ENCODE measurements around the gene CLSTN2. TPM values are rescaled to one million over a fixed set of nuclear protein-coding genes. Genes with fewer than 3 reads are reported as not detected.

Gene CLSTN2
- total and polyA plus RNA-seq, 2 donors from 2014 or later, result 2.0 to 12.0 TPM

DNA sequence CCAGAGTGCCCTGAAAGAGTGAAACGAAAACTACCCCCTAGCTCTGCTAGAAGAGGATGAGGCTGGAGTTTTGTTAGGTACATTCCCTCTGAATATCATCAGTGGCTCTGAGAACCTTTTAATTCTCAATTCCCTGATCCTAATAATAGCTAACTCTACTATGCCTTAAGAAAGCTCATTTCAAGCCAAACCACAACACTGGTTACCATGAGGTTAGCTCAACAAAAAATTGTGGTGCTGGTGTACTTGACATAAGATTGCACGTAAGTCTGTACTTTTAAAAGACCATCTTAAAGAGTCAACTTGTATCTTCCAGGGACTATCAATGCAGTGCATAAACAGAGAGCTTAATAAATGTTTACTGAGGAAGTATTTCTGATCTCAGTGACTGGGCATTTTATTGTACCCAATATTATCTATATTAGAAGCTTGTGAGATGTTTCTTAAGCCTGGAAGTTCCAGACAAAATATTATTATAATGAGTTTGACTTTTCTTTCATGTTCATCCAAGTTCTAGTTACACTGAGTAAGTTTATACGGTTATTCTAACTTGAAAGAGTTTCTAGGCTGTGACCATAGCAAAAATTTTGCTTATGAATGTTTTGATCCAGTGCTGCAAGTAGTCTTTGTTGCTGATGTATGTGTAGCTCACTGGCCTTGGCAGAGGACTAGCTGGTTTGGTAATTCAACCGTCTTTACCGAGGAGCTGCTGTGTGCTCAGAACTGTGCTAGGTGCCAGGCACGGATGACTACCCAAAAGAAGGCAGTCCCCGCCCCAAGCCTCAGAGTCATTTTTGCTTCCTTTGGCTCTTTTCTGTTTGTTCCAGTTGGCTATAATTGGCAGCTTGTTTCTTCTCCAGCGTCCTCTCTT lies 408.5 kb downstream of the CLSTN2 start:
- Histone ChIP-seq H3K9me3 (ENCODE audit: control insufficient read depth in 2 of 3, insufficient read depth in 1 of 3, low read length in 3 of 3) (no peaks in the 10 kb centered on the region), H3K36me3 (ENCODE audit: control insufficient read depth in 2 of 3, insufficient read depth in 3 of 3, low read length in 3 of 3) (no peaks in the 10 kb centered on the region), H3K27ac (ENCODE audit: low read depth in 2 of 2, low read length in 2 of 2) (no peak overlapping the region), H3K4me1 (ENCODE audit: control insufficient read depth in 2 of 3, insufficient read depth in 2 of 3, low read depth in 1 of 3, low read length in 3 of 3) (no peaks in the 10 kb centered on the region), H3K4me3 (ENCODE audit: low read length in 3 of 3) (no peak overlapping the region), H3K9ac (ENCODE audit: low read length in 3 of 3) (no peak overlapping the region), H3K27me3 (ENCODE audit: control insufficient read depth, insufficient read depth, low read length) (no peaks in the 10 kb centered on the region)
- intact Hi-C loops (cut with DNase I), result no loop called here
- FAIRE-seq (no peak), DNase-seq (no peak)
- no peak for TF ChIP-seq CTCF (IDR thresholded peaks at IDR 0.05; ENCODE audit: borderline replicate concordance, extremely low read depth, insufficient read depth)

DNA sequence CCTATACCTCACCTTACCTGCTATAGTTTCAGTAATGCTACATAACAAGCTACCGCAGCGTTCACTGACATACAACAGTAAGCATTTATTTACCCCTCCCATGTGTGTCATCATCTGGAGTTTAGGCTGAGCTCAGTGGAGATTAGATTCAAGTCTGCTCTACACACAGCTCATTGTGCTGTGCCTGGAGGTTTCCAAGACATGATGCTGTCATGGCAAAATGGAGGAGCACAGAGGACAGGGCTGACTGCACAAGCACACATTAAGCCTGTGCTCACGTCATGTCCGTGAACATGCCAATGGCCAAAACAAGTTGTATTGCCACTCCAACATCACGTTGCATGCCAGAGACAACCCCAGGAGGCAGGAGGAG lies 409.1 kb downstream of the CLSTN2 start:
- no peak overlapping the region for H3K4me3 ChIP-seq (ENCODE audit: low read length in 3 of 3)
- no peak for FAIRE-seq
- H3K9ac ChIP-seq (ENCODE audit: low read length in 3 of 3), result no peak overlapping the region
- no peak overlapping the region for H3K27ac ChIP-seq (ENCODE audit: low read depth in 2 of 2, low read length in 2 of 2)
- DNase-seq, result no peak
- no peaks in the 10 kb centered on the region for H3K27me3 ChIP-seq (ENCODE audit: control insufficient read depth, insufficient read depth, low read length)
- TF ChIP-seq CTCF (IDR thresholded peaks at IDR 0.05; ENCODE audit: borderline replicate concordance, extremely low read depth, insufficient read depth), result no peak
- no peaks in the 10 kb centered on the region for H3K9me3 ChIP-seq (ENCODE audit: control insufficient read depth in 2 of 3, insufficient read depth in 1 of 3, low read length in 3 of 3)
- no peaks in the 10 kb centered on the region for H3K36me3 ChIP-seq (ENCODE audit: control insufficient read depth in 2 of 3, insufficient read depth in 3 of 3, low read length in 3 of 3)
- intact Hi-C loops (cut with DNase I), result no loop called here
- no peaks in the 10 kb centered on the region for H3K4me1 ChIP-seq (ENCODE audit: control insufficient read depth in 2 of 3, insufficient read depth in 2 of 3, low read depth in 1 of 3, low read length in 3 of 3)

- no peak for DNase-seq
- Histone ChIP-seq H3K4me1 (ENCODE audit: control insufficient read depth in 2 of 3, insufficient read depth in 2 of 3, low read depth in 1 of 3, low read length in 3 of 3) (no peaks in the 10 kb centered on the region), H3K27ac (ENCODE audit: low read depth in 2 of 2, low read length in 2 of 2) (no peak overlapping the region), H3K9ac (ENCODE audit: low read length in 3 of 3) (no peak overlapping the region), H3K9me3 (ENCODE audit: control insufficient read depth in 2 of 3, insufficient read depth in 1 of 3, low read length in 3 of 3) (no peaks in the 10 kb centered on the region), H3K36me3 (ENCODE audit: control insufficient read depth in 2 of 3, insufficient read depth in 3 of 3, low read length in 3 of 3) (no peaks in the 10 kb centered on the region), H3K4me3 (ENCODE audit: low read length in 3 of 3) (no peak overlapping the region), H3K27me3 (ENCODE audit: control insufficient read depth, insufficient read depth, low read length) (no peaks in the 10 kb centered on the region)
- intact Hi-C loops (cut with DNase I), result no loop called here
- FAIRE-seq, result no peak
- TF ChIP-seq CTCF (IDR thresholded peaks at IDR 0.05; ENCODE audit: borderline replicate concordance, extremely low read depth, insufficient read depth), result no peak
Measured at GRCh38 chr3:140344601-140345205, 409.7 kb downstream of the CLSTN2 start.

Measured in kidney (tissue), 14 donors.